Choroid plexus epithelial cell (primary cell): ENCODE data around the gene TBC1D5.
A peak's percentile ranks its signal among the peaks of the same experiment; 100 is the strongest.
"Not testable (repeated sequence)": the region's sequence is repeated elsewhere in the genome, so short reads cannot be mapped to it uniquely, and the experiment has no call there.

Source experiments
- DNase-seq: peaks from one replicate; pipeline ENCODE4 v3.0.0-alpha.2; 2010; ENCODE audit warnings: low read depth
- H3K4me3 ChIP-seq: 2 replicates; pipeline ENCODE4 v1.5.1; 2011; ENCODE audit warnings: low read depth, mild to moderate bottlenecking, control low read depth, low read length, moderate library complexity
- CTCF ChIP-seq: conservative IDR thresholded peaks from 2 replicates; pipeline ENCODE4 v1.5.1; 2011; ENCODE audit warnings: low read depth, mild to moderate bottlenecking, control low read depth, inconsistent platforms, low read length, moderate library complexity

The TBC1D5 gene

GRCh38 chr3:17133632-17134545 is 608.5 kb downstream of the TBC1D5 start:
- TF ChIP-seq CTCF, result no peak
- no peak for DNase-seq
- H3K4me3 ChIP-seq, result no peak overlapping the region

- no peak for TF ChIP-seq CTCF
- DNase-seq, result no peak
- H3K4me3 ChIP-seq, result no peak overlapping the region
Observed at GRCh38 chr3:17132286-17133115, 609.9 kb downstream of the TBC1D5 start.

- DNase-seq, result no peak
- TF ChIP-seq CTCF, result no peak
- H3K4me3 ChIP-seq, result no peak overlapping the region
Observed at GRCh38 chr3:17130956-17131355, 611.5 kb downstream of the TBC1D5 start.

GRCh38 chr3:17129556-17129955 is 612.9 kb downstream of the TBC1D5 start:
- H3K4me3 ChIP-seq, result no peak overlapping the region

GRCh38 chr3:17128671-17129070 is 613.8 kb downstream of the TBC1D5 start:
- not testable (repeated sequence) for DNase-seq, H3K4me3 ChIP-seq

More at GRCh38 chr3:17129556-17129955, 612.9 kb downstream of the TBC1D5 start:
- no peak for DNase-seq
- no peak for TF ChIP-seq CTCF

GRCh38 chr3:17125738-17126442 is 616.5 kb downstream of the TBC1D5 start:
- DNase-seq, result peak; percentile 5
- H3K4me3 ChIP-seq, result no peak overlapping the region
- TF ChIP-seq CTCF, result no peak

GRCh38 chr3:17122758-17123157 is 619.7 kb downstream of the TBC1D5 start:
- no peak for TF ChIP-seq CTCF
- no peak overlapping the region for H3K4me3 ChIP-seq
- no peak for DNase-seq
